GM12864 (cell line): ENCODE data around the gene APH1B.

Source experiments
- DNase-seq: peaks from one replicate; pipeline ENCODE4 v3.0.0-alpha.2; 2011; ENCODE audit warnings: low read depth
- H3K4me3 ChIP-seq: 2 replicates; pipeline ENCODE4 v1.5.1; 2011; ENCODE audit warnings: mild to moderate bottlenecking, low read depth, low read length, control low read depth
- TF ChIP-seq, protein P1 (sequence below): IDR thresholded peaks from 2 replicates; pipeline ENCODE4 v1.5.1; 2011; ENCODE audit warnings: low read depth, mild to moderate bottlenecking, moderate library complexity, low read length, control low read depth, inconsistent platforms; ENCODE audit errors: missing control alignments

Gene APH1B

GRCh38 chr15:63353887-63354286 is 76.5 kb downstream of the APH1B start:
- TF ChIP-seq, protein P1, sequence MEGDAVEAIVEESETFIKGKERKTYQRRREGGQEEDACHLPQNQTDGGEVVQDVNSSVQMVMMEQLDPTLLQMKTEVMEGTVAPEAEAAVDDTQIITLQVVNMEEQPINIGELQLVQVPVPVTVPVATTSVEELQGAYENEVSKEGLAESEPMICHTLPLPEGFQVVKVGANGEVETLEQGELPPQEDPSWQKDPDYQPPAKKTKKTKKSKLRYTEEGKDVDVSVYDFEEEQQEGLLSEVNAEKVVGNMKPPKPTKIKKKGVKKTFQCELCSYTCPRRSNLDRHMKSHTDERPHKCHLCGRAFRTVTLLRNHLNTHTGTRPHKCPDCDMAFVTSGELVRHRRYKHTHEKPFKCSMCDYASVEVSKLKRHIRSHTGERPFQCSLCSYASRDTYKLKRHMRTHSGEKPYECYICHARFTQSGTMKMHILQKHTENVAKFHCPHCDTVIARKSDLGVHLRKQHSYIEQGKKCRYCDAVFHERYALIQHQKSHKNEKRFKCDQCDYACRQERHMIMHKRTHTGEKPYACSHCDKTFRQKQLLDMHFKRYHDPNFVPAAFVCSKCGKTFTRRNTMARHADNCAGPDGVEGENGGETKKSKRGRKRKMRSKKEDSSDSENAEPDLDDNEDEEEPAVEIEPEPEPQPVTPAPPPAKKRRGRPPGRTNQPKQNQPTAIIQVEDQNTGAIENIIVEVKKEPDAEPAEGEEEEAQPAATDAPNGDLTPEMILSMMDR: no peak
- H3K4me3 ChIP-seq: no peak overlapping the region
- no peak for DNase-seq

GRCh38 chr15:63354821-63355650 is 77.6 kb downstream of the APH1B start:
- TF ChIP-seq, protein P1: no peak
- no peak for DNase-seq
- no peak overlapping the region for H3K4me3 ChIP-seq

DNA sequence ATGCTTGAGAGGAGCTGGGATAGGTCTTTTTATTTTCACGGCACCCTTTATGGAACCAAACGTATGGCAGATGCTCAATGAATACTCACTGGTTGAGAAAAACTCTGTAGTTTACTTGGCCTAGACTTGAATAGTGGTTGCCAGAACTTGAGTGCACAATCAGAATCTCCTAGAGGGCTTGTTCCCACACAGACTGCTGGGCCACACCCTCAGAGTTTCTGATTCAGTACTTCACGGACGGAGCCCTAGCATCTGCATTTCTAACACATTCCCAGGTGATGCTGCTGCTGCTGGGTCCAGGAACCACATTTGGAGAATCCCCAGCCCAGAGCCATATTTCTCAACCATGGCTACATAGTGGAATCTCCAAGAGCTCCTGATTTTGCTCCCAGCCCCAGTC is 79.7 kb downstream of the APH1B start:
- TF ChIP-seq, protein P1: no peak

GRCh38 chr15:63357731-63358130 is 80.3 kb downstream of the APH1B start:
- H3K4me3 ChIP-seq: no peak overlapping the region
- TF ChIP-seq, protein P1: no peak
- DNase-seq: no peak

More for the DNA sequence above, 79.7 kb downstream of the APH1B start:
- no peak overlapping the region for H3K4me3 ChIP-seq
- no peak for DNase-seq

GRCh38 chr15:63358241-63359029 is 81.0 kb downstream of the APH1B start:
- TF ChIP-seq, protein P1: no peak
- H3K4me3 ChIP-seq: no peak overlapping the region
- no peak for DNase-seq
